Thoracic aorta (tissue), 2 donors: ENCODE results near the gene RASL10A. TPM values are rescaled to one million over a fixed set of nuclear protein-coding genes. Genes with fewer than 3 reads are reported as not detected.
A peak's percentile ranks its signal among the peaks of the same experiment; 100 is the strongest.

Source experiments
- ATAC-seq: fragments of 150-250 bp; one replicate; pipeline ENCODE4 v1.8.0; 2017; ENCODE audit warnings: low read depth; ENCODE audit not compliant: insufficient number of reproducible peaks, low FRiP score
- DNase-seq: peaks from one replicate; pipeline ENCODE4 v3.0.0-alpha.2; 2020; ENCODE audit warnings: low spot score
- H3K27ac ChIP-seq, 2 donors: fragments of 200-600 bp; sonication (generic); 1 replicate in 1 of 2; 2 replicates in 1 of 2; pipeline ENCODE4 v1.5.1; 2016; ENCODE audit warnings: mild to moderate bottlenecking in 2 of 2, moderate library complexity in 2 of 2
- H3K27me3 ChIP-seq: fragments of 200-600 bp; sonication (generic); replicated peaks from 2 replicates; pipeline ENCODE4 v1.6.0; 2016; ENCODE audit warnings: mild to moderate bottlenecking; ENCODE audit not compliant: insufficient read depth
- H3K36me3 ChIP-seq: fragments of 200-600 bp; sonication (generic); one replicate; pipeline ENCODE4 v1.5.1; 2016
- H3K4me1 ChIP-seq, 2 donors: fragments of 200-600 bp; sonication (generic); 1 replicate in 1 of 2; 2 replicates in 1 of 2; pipeline versions ENCODE4 v1.5.1 to v1.6.0; 2016; ENCODE audit warnings: low read depth in 2 of 2, mild to moderate bottlenecking in 1 of 2; ENCODE audit not compliant: control insufficient read depth in 1 of 2
- H3K4me3 ChIP-seq: fragments of 200-600 bp; sonication (generic); 2 replicates; pipeline ENCODE4 v1.5.1; 2016; ENCODE audit warnings: mild to moderate bottlenecking
- H3K9me3 ChIP-seq: fragments of 200-600 bp; sonication (generic); 2 replicates; pipeline ENCODE4 v1.5.1; 2016
- total RNA-seq, 2 donors: library from RNA; depleted of rRNA; stranded (reverse); fragments of >200 nt; gene quantifications; one replicate each; pipeline versions ENCODE4 v1.1.0 to v1.2.3, GENCODE V29; 2016
- TF ChIP-seq, protein P1 (sequence below): fragments of 200-600 bp; sonication (generic); IDR thresholded peaks from one replicate; pipeline ENCODE4 v1.5.1; 2019; ENCODE audit warnings: antibody characterized with exemption

RASL10A gene
- total RNA-seq, 2 donors from 2014 or later, result 3.4 to 4.1 TPM

DNA sequence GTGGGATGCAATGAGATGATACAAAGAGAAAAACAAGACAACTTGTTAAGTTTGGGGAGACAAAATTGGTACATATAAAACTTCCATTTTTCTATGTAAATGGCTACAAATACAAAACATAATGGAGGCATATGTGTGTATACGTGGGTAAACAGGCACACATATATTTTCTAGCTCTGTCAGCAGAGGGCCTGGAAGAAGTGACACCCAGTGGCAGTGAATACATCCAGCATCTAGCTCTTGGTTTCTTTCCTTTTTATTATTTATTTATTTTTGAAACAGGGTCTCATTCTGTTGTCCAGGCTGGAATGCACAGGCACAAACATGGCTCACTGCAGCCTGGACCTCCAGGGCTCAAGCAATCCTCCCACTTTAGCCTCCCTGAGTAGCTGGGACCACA, 5.0 kb upstream of the RASL10A start:
- no peaks in the 10 kb centered on the region for H3K27me3 ChIP-seq
- DNase-seq, result no peak
- H3K4me1 ChIP-seq, result peaks cover 0 to 4% of the 10 kb centered on the region in 2 donors
- ATAC-seq, result no peak
- TF ChIP-seq, protein P1, sequence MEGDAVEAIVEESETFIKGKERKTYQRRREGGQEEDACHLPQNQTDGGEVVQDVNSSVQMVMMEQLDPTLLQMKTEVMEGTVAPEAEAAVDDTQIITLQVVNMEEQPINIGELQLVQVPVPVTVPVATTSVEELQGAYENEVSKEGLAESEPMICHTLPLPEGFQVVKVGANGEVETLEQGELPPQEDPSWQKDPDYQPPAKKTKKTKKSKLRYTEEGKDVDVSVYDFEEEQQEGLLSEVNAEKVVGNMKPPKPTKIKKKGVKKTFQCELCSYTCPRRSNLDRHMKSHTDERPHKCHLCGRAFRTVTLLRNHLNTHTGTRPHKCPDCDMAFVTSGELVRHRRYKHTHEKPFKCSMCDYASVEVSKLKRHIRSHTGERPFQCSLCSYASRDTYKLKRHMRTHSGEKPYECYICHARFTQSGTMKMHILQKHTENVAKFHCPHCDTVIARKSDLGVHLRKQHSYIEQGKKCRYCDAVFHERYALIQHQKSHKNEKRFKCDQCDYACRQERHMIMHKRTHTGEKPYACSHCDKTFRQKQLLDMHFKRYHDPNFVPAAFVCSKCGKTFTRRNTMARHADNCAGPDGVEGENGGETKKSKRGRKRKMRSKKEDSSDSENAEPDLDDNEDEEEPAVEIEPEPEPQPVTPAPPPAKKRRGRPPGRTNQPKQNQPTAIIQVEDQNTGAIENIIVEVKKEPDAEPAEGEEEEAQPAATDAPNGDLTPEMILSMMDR, result no peak
- no peak overlapping the region for H3K27ac ChIP-seq
- H3K36me3 ChIP-seq, result no peaks in the 10 kb centered on the region
- no peak overlapping the region for H3K4me3 ChIP-seq
- no peaks in the 10 kb centered on the region for H3K9me3 ChIP-seq

DNA sequence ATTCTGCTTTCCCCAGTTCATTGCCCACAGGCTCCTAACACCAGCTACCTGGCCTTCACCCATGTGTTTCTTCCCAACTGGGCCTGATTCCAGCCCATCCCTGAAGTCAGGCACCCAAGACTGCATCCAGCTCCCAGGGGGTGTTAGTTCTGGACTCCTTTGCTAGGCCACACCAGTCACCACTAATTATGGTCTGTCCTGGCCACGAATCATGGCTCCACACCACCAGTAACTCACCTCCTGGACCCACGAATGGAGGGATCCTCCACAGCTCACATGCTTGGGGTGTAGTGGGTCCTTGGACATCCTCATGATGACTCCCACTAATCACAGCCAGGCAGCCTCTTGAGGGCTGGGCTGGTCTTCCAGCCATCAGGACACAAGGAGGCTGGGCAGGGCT, 3.6 kb upstream of the RASL10A start:
- DNase-seq (no peak), ATAC-seq (no peak)
- H3K36me3 ChIP-seq, result no peaks in the 10 kb centered on the region
- H3K4me3 ChIP-seq, result no peak overlapping the region
- peaks cover 5 to 15% of the 10 kb centered on the region in 2 donors for H3K4me1 ChIP-seq
- H3K9me3 ChIP-seq, result no peaks in the 10 kb centered on the region
- TF ChIP-seq, protein P1, result no peak
- no peak overlapping the region for H3K27ac ChIP-seq
- H3K27me3 ChIP-seq, result peaks cover 9% of the 10 kb centered on the region

DNA sequence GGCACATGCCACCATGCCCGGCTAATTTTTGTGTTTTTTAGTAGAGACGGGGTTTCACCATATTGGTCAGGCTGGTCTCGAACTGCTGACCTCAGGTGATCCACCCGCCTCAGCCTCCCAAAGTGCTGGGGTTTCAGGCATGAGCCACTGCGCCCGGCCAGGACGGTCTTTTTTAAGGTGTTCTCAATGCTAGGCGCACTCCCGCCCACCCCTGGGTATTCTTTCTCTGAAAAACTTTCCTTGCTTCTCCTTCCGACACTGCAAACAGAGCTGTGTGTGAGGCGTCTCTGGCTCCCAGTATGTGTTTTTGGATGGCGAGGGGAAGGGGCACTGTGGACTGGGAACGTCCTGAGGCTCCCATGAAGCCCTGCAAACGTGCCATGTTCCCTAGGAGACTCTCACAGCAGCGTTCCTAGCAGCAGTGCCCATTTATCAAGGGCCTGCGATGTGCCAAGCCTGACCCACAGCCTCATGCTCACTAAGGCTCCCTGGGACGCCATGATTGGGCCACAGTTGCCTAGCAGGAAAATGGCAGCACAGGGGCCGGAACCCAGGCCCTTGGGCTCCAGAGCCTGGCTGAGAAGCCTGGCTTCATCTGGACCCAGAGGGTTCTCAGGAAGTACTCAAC, 2.4 kb upstream of the RASL10A start:
- DNase-seq (no peak), ATAC-seq (no peak)
- Histone ChIP-seq H3K4me3 (no peak overlapping the region), H3K4me1 (peaks cover 12 to 26% of the 10 kb centered on the region in 2 donors), H3K27me3 (peaks cover 15% of the 10 kb centered on the region), H3K9me3 (no peaks in the 10 kb centered on the region), H3K36me3 (no peaks in the 10 kb centered on the region), H3K27ac (no peak overlapping the region)
- TF ChIP-seq, protein P1, result no peak

DNA sequence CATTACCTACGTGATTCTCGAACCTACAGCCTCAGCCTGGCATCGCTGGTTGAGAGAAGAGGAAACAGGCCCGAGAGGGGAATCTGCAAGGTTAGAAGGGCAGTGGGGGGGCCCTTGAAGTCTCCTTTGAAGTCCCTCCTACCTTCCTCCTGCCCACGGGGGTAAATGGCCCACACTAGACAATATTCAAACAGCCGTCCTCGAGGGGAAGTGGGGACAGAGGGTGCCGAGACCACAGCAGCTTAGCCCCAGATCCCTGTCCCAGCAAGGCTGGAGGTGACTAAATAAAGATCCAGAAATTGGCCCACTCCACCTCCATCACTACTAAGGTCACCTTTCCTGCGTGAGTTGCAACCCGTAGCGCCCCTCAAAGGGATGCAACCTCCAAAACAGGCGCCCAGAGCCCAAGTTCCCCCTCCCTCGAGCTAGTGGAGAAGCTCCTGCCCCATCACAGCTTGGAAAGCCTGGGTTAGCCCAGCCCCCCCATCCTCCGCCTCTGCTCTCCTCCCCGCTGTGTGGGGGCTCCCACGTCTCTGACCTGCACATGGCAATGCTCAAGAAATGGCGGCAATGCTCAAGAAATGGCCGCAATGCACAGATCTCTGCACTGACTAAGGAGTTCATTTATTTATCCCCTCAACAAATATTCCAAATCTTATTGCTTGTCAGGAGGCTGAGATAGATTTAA, 788 bp upstream of the RASL10A start:
- ATAC-seq, result no peak
- TF ChIP-seq, protein P1, result no peak
- no peak for DNase-seq
- no peaks in the 10 kb centered on the region for H3K36me3 ChIP-seq
- H3K27ac ChIP-seq, result no peak overlapping the region
- no peaks in the 10 kb centered on the region for H3K9me3 ChIP-seq
- no peak overlapping the region for H3K4me3 ChIP-seq
- peaks cover 20 to 37% of the 10 kb centered on the region in 2 donors for H3K4me1 ChIP-seq
- H3K27me3 ChIP-seq, result peaks cover 15% of the 10 kb centered on the region

DNA sequence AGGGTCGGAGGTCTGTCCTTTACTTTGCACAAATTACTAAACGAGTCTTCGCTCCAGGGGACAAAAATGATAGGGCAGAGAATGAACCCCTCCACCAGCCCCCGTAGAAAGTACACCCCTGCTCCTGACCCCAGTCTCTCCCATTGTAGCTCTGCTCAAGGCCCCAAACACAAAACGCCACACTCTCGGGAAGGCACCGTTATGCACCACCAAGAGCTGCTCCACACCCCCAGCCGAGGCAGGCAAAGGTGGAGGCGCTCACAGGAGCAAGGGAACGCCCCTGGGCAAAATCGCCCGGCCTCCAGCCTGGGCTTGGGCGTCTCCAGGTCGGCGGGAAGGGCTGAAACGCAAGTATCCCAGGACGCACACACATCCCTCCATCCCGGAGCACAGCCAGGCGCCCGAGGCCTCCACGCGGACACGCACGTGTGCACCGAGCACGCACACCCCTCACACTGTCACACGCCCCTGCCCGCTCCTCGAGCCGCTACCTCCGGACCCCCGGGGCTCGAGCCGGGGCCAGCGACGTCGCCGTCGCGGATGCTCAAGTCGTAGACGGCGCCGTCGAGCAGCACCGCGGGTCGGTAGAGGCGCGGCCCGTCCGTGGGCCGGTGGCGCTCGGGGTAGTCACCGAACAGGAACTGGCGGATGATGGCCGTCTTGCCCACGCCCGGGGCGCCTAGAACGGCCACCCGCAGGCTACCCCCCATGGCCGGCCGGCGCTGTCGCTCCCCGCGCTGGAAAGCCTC, 786 bp downstream of the RASL10A start:
- ATAC-seq, result no peak
- DNase-seq, result no peak
- no peaks in the 10 kb centered on the region for H3K36me3 ChIP-seq
- H3K27me3 ChIP-seq, result peaks cover 15% of the 10 kb centered on the region
- peaks cover 30 to 51% of the 10 kb centered on the region in 2 donors for H3K4me1 ChIP-seq
- no peak overlapping the region for H3K27ac ChIP-seq
- no peaks in the 10 kb centered on the region for H3K9me3 ChIP-seq
- peak overlapping the region; percentile 57 for H3K4me3 ChIP-seq
- TF ChIP-seq, protein P1, result no peak
